Spleen (tissue), 11 donors: ENCODE results near the gene C16orf54. TPM values are rescaled to one million over a fixed set of nuclear protein-coding genes. Genes with fewer than 3 reads are reported as not detected.
"Not testable (repeated sequence)": the region's sequence is repeated elsewhere in the genome, so short reads cannot be mapped to it uniquely, and the experiment has no call there.

Source experiments
- DNase-seq: peaks from one replicate; pipeline ENCODE4 v3.0.0-alpha.2; 2020
- H3K27ac ChIP-seq, 8 donors: fragments of 200-600 bp; sonication (generic) in 7 of 8; 1 replicate in 4 of 8; 2 replicates in 4 of 8; pipeline versions ENCODE4 v1.5.0 to v1.8.0; 2016 to 2021; ENCODE audit warnings: inconsistent platforms in 4 of 8, mild to moderate bottlenecking in 4 of 8, moderate library complexity in 1 of 8
- H3K27me3 ChIP-seq, 7 donors: fragments of 200-600 bp; sonication (generic) in 6 of 7; replicated peaks in 1 of 7; 1 replicate in 4 of 7; 2 replicates in 3 of 7; pipeline versions ENCODE4 v1.5.0 to v1.8.0; 2016 to 2021; ENCODE audit warnings: inconsistent platforms in 3 of 7, mild to moderate bottlenecking in 1 of 7
- H3K36me3 ChIP-seq, 6 donors: fragments of 200-600 bp; sonication (generic) in 5 of 6; 1 replicate in 4 of 6; 2 replicates in 2 of 6; pipeline versions ENCODE4 v1.5.0 to v1.8.0; 2016 to 2021; ENCODE audit warnings: inconsistent platforms in 2 of 6
- H3K4me1 ChIP-seq, 6 donors: fragments of 200-600 bp; sonication (generic) in 5 of 6; 1 replicate in 3 of 6; 2 replicates in 3 of 6; pipeline versions ENCODE4 v1.5.0 to v1.8.0; 2016 to 2021; ENCODE audit warnings: inconsistent platforms in 3 of 6
- H3K4me3 ChIP-seq, 8 donors: fragments of 200-600 bp; sonication (generic) in 7 of 8; 1 replicate in 4 of 8; 2 replicates in 4 of 8; pipeline versions ENCODE4 v1.5.0 to v1.8.0; 2016 to 2021; ENCODE audit warnings: inconsistent platforms in 4 of 8, mild to moderate bottlenecking in 4 of 8, moderate library complexity in 2 of 8
- H3K9me3 ChIP-seq, 8 donors: fragments of 200-600 bp; sonication (generic) in 7 of 8; 1 replicate in 4 of 8; 2 replicates in 4 of 8; pipeline versions ENCODE4 v1.5.0 to v1.8.0; 2016 to 2021; ENCODE audit warnings: inconsistent platforms in 4 of 8
- POLR2A ChIP-seq, 3 donors: fragments of 450-650 bp; IDR thresholded peaks; one replicate each; pipeline ENCODE4 v1.5.1; 2017; ENCODE audit warnings: antibody characterized with exemption in 3 of 3, mild to moderate bottlenecking in 1 of 3
- POLR2AphosphoS5 ChIP-seq, 3 donors: sonication (generic); formaldehyde crosslinking; IDR thresholded peaks; one replicate each; pipeline ENCODE4 v1.5.1; 2017; ENCODE audit warnings: antibody characterized with exemption in 3 of 3
- WGBS, 5 donors: extraction: QIAGEN DNeasy Blood & Tissue Kit in 3 of 5; methylation state at CpG; one replicate each; pipeline versions ENCODE4 v1.1.5 to v1.1.7; 2013 to 2018; 5-methylcytosine and 5-hydroxymethylcytosine counted together
- intact Hi-C: fragments of 100-400 bp; cut with DNase I; formaldehyde crosslinking; loops from one replicate; pipeline ENCODE4 v1.15.0; 2023; ENCODE audit warnings: low total_unique reads
- polyA plus RNA-seq, 3 donors: library from polyadenylated mRNA; stranded (reverse); fragments of 200-250 nt; gene quantifications; one replicate each; pipeline ENCODE4 v1.2.1, GENCODE V29; 2013
- total RNA-seq, 7 donors: library from RNA; depleted of rRNA in 3 of 7; stranded (reverse); fragments of >200 nt in 3 of 7; fragmentation: NEBNext Ultra II Directional in 4 of 7; extraction: Animal tissue kit (Norgen Biotek cat#: 25700) in 4 of 7; gene quantifications; one replicate each; pipeline versions ENCODE4 v1.1.0 to v1.2.1, GENCODE V29; 2016 to 2021
- TF ChIP-seq, protein P1 (sequence below), 11 experiments: fragments of 200-600 bp in 7 of 11; fragments of 450-650 bp in 4 of 11; sonication (generic) in 4 of 11; IDR thresholded peaks in 8 of 11; conservative IDR thresholded peaks in 3 of 11; 1 replicate in 7 of 11; 2 replicates in 4 of 11; pipeline versions ENCODE4 v1.4.0 to v1.8.0; 2016 to 2021; ENCODE audit warnings: antibody characterized with exemption in 11 of 11, inconsistent platforms in 4 of 11, mild to moderate bottlenecking in 1 of 11
- donor health status: healthy with polysubstance abuse.
- donor health status: DM: no; HTN: no; CAD: no; lungs with moderate emphysema.
- donor health status: DM: no; HTN: no; CAD: no.
- donor health status: Bipolar disorder and iron deficiency.
- donor health status: healthy.
- donor health status: DM: no; HTN: no; CAD: no.
- donor health status: DM: yes; HTN: yes; CAD: no.

C16orf54 gene
- total and polyA plus RNA-seq, 10 donors = 15.6 to 46.0 (median 35.0) TPM

DNA sequence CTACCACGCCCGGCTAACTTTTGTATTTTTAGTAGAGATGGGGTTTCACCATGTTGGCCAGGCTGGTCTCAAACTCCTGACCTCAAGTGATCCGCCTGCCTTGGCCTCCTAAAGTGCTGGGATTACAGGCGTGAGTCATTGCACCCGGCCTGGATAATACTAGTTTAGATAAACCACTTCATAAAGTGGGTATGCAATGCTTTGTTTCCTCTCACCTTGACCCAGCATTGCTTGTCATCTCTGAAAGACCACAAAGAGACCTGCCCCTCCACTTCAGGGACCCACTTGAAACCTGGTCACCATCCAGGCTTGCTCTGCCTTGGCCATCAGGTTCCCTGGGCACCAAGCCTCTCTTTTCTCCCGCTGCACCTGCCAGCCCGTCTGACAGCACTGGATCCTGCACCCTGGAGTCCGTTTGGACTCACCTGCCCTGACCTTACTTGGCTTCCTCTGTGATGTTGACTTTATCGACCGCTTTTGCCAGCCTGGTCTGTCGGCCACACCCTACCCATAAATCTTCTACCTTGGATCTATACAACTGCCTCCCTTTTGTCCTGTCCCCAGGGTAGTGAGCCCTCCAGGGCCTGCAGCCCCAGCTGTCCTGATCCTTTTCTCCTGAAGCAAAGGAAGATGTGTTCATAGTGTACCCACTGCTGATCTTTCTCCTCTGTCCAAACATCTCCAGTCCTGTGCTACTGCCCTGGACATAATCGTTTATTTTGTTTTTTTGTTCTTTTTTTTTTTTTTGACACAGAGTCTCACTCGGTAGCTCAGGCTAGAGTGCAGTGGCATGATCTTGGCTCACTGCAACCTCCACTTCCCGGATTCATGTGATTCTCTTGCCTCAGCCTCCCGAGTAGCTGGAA, 19.6 kb upstream of the C16orf54 start:
- TF ChIP-seq, protein P1, sequence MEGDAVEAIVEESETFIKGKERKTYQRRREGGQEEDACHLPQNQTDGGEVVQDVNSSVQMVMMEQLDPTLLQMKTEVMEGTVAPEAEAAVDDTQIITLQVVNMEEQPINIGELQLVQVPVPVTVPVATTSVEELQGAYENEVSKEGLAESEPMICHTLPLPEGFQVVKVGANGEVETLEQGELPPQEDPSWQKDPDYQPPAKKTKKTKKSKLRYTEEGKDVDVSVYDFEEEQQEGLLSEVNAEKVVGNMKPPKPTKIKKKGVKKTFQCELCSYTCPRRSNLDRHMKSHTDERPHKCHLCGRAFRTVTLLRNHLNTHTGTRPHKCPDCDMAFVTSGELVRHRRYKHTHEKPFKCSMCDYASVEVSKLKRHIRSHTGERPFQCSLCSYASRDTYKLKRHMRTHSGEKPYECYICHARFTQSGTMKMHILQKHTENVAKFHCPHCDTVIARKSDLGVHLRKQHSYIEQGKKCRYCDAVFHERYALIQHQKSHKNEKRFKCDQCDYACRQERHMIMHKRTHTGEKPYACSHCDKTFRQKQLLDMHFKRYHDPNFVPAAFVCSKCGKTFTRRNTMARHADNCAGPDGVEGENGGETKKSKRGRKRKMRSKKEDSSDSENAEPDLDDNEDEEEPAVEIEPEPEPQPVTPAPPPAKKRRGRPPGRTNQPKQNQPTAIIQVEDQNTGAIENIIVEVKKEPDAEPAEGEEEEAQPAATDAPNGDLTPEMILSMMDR (IDR thresholded peaks at IDR 0.05 in 8 of 11, conservative IDR thresholded peaks at IDR 0.05 in 3 of 11) = no peak
- TF ChIP-seq POLR2A (IDR thresholded peaks at IDR 0.05) (no peak), POLR2AphosphoS5 (IDR thresholded peaks at IDR 0.05) (no peak)
- Histone ChIP-seq H3K4me1 (peaks cover 0 to 6% (median 0%) of the 10 kb centered on the region in 6 donors), H3K4me3 (no peak overlapping the region), H3K9me3 (no peaks in the 10 kb centered on the region), H3K27ac (no peak overlapping the region), H3K36me3 (no peaks in the 10 kb centered on the region), H3K27me3 (peaks cover 0 to 6% (median 0%) of the 10 kb centered on the region in 7 donors)
- DNase-seq = no peak
- intact Hi-C loops = no loop called here
- WGBS, 5 donors = 74 to 79% (median 76%) methylated on average over 15 of the region's 15 CpGs

DNA sequence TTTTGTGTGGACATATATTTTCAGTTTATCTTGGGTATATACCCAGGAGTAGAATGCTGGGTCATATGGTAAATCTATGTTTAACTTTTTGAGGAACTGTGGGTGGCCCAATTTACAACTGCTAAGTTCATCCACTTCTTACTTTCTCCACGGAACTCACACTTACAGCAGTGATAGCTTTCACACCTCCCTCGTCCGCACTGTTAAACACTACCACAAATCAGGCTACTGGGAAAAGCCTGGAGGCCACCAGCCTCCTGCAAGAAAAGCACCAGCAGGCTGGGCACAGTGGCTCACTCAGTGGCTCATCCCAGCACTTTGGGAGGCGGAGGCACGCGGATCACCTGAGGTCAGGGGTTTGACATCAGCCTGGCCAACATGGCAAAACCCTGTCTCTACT, 17.5 kb upstream of the C16orf54 start:
- H3K36me3 ChIP-seq = no peaks in the 10 kb centered on the region
- peaks cover 0 to 6% (median 0%) of the 10 kb centered on the region in 6 donors for H3K4me1 ChIP-seq
- no peaks in the 10 kb centered on the region for H3K9me3 ChIP-seq
- intact Hi-C loops = no loop called here
- TF ChIP-seq, protein P1 (IDR thresholded peaks at IDR 0.05 in 8 of 11, conservative IDR thresholded peaks at IDR 0.05 in 3 of 11) = no peak
- no peak for TF ChIP-seq POLR2AphosphoS5 (IDR thresholded peaks at IDR 0.05)
- TF ChIP-seq POLR2A (IDR thresholded peaks at IDR 0.05) = no peak
- H3K27me3 ChIP-seq = peaks cover 0 to 6% (median 0%) of the 10 kb centered on the region in 7 donors
- H3K4me3 ChIP-seq = no peak overlapping the region
- WGBS, 5 donors = 74 to 86% (median 74%) methylated on average over 6 of the region's 6 CpGs
- no peak for DNase-seq
- H3K27ac ChIP-seq = no peak overlapping the region

DNA sequence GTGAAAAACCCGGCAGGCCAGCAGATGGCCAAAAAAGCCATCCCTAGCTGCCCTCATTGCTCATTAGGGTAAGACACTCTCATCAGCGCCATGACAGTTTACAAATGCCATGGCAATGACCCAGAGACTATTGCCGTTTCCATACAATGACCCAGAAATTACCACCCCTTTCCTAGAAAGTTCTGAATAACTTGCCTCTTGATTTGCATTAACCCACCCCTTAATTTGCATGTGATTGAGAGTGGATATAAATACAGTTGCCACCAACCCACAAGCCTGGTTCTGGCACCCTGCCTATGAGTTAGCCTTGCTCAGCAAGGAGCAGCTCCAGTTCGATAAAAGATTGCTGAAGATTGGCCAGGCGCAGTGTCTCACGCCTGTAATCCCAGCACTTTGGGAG, 16.1 kb upstream of the C16orf54 start:
- no peak overlapping the region for H3K27ac ChIP-seq
- WGBS, 5 donors = 77 to 89% (median 83%) methylated on average over 6 of the region's 6 CpGs

DNA sequence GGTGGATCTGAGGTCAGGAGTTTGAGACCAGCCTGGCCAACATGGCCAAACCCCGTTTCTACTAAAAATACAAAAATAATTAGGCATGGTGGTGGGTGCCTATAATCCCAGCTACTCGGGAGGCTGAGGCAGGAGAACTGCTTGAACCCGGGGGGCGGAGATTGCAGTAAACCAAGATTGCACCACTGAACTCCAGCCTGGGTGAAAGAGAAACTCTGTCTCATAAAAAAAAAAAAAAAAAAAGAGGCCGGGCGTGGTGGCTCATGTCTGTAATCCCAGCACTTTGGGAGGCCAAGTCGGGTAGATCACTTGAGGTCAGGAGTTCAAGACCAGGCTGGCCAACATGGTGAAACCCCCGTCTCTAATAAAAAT, 15.5 kb upstream of the C16orf54 start:
- H3K9me3 ChIP-seq, DNase-seq, H3K27ac ChIP-seq, intact Hi-C loops, H3K4me1 ChIP-seq, H3K27me3 ChIP-seq, H3K36me3 ChIP-seq, H3K4me3 ChIP-seq: not testable (repeated sequence)
- 78 to 89% (median 82%) methylated on average over 8 of the region's 8 CpGs for WGBS, 5 donors

More for the DNA sequence above, 16.1 kb upstream of the C16orf54 start:
- intact Hi-C loops = no loop called here
- Histone ChIP-seq H3K4me1 (peaks cover 0 to 6% (median 0%) of the 10 kb centered on the region in 6 donors), H3K27me3 (peaks cover 0 to 6% (median 0%) of the 10 kb centered on the region in 7 donors), H3K36me3 (no peaks in the 10 kb centered on the region), H3K9me3 (no peaks in the 10 kb centered on the region), H3K4me3 (no peak overlapping the region)
- no peak for DNase-seq
- TF ChIP-seq POLR2AphosphoS5 (IDR thresholded peaks at IDR 0.05) (no peak), POLR2A (IDR thresholded peaks at IDR 0.05) (no peak)
- TF ChIP-seq, protein P1 (IDR thresholded peaks at IDR 0.05 in 8 of 11, conservative IDR thresholded peaks at IDR 0.05 in 3 of 11) = no peak
